Lower leg skin (tissue), 4 donors: ENCODE measurements around the gene SRP68. TPM values are rescaled to one million over a fixed set of nuclear protein-coding genes. Genes with fewer than 3 reads are reported as not detected.
A peak's percentile ranks its signal among the peaks of the same experiment; 100 is the strongest.

Source experiments
- DNase-seq, 2 donors: peaks; one replicate each; pipeline ENCODE4 v3.0.0-alpha.2; 2019; ENCODE audit warnings: low spot score in 2 of 2
- H3K4me3 ChIP-seq: fragments of 200-600 bp; sonication (generic); 2 replicates; pipeline ENCODE4 v1.5.1; 2017; ENCODE audit warnings: mild to moderate bottlenecking, low read depth; ENCODE audit not compliant: poor library complexity, severe bottlenecking
- POLR2A ChIP-seq, 2 donors: fragments of 450-650 bp; IDR thresholded peaks; one replicate each; pipeline ENCODE4 v1.6.1; 2016 to 2017; ENCODE audit warnings: antibody characterized with exemption in 2 of 2, mild to moderate bottlenecking in 1 of 2, moderate library complexity in 1 of 2
- WGBS, 2 donors: methylation state at CpG; one replicate each; pipeline ENCODE4 v1.1.5; 2018; 5-methylcytosine and 5-hydroxymethylcytosine counted together
- intact Hi-C: fragments of 100-400 bp; cut with DNase I; formaldehyde crosslinking; loops from one replicate; pipeline ENCODE4 v1.15.0; 2023; ENCODE audit warnings: low total_unique reads
- total RNA-seq, 4 donors: library from RNA; depleted of rRNA; stranded (reverse); fragments of >200 nt; gene quantifications; one replicate each; pipeline ENCODE4 v1.1.0, GENCODE V29; 2016
- TF ChIP-seq, protein P1 (sequence below), 3 donors: fragments of 450-650 bp; IDR thresholded peaks; one replicate each; pipeline ENCODE4 v1.5.1; 2016; ENCODE audit warnings: antibody characterized with exemption in 3 of 3, mild to moderate bottlenecking in 3 of 3, moderate library complexity in 2 of 3

Gene SRP68
- total RNA-seq, 4 donors from 2014 or later, result 67.2 to 76.5 (median 72.3) TPM

DNA sequence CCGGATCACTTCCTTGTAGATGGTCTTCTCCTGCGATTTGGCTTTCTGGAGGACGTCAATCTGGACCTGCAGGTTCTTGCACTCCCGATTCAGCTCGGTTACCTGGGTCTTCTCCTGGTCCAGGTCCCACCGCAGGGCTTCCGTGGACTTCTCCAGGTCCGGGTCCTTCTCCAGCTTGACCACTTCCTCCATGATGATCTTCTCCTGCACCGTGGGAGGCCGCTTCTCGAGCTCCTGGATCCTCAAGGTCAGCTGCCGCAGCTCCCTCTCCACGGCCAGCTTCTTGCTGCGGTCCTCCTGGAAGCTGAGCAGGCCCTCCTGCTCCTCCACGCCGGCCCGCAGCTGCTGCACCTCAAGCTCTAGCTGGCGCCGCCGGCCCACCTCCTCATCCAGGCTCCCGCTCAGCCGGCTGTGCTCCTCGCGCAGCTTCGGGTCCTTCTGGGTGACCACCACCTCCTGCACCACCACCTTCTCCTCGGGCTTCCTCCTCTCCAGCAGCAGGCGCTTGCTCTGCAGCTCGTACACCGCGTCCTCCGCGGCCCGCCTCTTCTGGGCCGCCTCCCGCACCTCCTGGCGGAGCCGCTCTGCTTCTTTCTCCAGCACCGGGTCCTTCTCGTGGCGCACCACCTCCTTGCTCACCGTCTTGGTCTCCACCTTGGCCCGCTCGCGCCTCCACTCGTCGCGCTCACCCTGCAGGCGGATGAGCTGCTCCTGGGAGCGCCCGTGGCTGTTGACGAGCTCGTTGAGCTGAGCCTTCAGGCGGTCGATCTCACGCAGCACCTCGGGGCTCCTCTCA, 63.5 kb downstream of the SRP68 start:
- WGBS, 2 donors, result 93% methylated on average over 56 of the region's 56 CpGs
- intact Hi-C loops, result loop anchor here (5.0 kb wide), 1 partner anchor 102 kb away; no protein-coding TSS in a partner anchor
- no peak for DNase-seq

DNA sequence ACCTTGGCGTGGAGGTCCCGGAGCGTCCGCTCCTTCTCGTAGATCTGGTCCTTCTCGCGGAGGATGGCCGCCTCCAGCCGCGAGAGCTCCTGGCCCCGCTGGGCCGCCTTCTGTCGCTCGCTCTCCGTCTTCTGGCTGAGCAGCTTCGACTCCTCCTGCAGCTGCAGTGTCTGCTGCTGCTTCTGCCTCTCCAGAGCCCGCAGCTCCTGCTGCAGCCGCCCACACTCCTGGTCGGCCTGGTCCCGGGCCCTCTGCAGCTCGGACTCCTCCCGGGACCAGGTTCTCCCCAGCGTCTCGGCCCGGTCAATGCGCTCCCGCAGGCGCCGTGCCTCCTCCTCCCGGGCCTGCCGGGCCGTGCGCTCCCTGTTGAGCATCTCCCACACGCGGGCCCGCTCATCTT, 64.1 kb downstream of the SRP68 start:
- no peak overlapping the region for H3K4me3 ChIP-seq
- DNase-seq, result no peak
- 89 to 95% methylated on average over 36 of the region's 36 CpGs for WGBS, 2 donors
- intact Hi-C loops, result loop anchor here (5.0 kb wide), 1 partner anchor 101 kb away; no protein-coding TSS in a partner anchor
- no peak for TF ChIP-seq POLR2A (IDR thresholded peaks at IDR 0.05)
- TF ChIP-seq, protein P1, sequence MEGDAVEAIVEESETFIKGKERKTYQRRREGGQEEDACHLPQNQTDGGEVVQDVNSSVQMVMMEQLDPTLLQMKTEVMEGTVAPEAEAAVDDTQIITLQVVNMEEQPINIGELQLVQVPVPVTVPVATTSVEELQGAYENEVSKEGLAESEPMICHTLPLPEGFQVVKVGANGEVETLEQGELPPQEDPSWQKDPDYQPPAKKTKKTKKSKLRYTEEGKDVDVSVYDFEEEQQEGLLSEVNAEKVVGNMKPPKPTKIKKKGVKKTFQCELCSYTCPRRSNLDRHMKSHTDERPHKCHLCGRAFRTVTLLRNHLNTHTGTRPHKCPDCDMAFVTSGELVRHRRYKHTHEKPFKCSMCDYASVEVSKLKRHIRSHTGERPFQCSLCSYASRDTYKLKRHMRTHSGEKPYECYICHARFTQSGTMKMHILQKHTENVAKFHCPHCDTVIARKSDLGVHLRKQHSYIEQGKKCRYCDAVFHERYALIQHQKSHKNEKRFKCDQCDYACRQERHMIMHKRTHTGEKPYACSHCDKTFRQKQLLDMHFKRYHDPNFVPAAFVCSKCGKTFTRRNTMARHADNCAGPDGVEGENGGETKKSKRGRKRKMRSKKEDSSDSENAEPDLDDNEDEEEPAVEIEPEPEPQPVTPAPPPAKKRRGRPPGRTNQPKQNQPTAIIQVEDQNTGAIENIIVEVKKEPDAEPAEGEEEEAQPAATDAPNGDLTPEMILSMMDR (IDR thresholded peaks at IDR 0.05), result no peak

More for the DNA sequence above, 63.5 kb downstream of the SRP68 start:
- no peak overlapping the region for H3K4me3 ChIP-seq
- TF ChIP-seq, protein P1 (IDR thresholded peaks at IDR 0.05), result no peak
- TF ChIP-seq POLR2A (IDR thresholded peaks at IDR 0.05), result no peak

DNA sequence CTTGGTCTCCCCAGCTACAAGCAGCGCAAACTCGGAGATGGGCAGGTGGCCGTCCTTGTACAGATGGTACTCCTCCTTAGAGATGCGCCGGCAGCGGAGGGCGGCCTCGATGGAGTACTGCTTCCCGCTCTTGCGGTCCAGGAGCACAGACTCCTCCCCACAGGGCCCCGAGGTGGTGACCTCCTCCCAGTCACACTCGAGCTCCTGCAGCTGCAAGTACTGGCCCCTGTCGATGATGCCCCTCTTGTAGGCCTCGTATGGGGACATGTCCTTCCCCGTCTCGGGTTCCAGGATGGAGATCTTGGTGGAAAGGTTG, 64.5 kb downstream of the SRP68 start:
- no peak overlapping the region for H3K4me3 ChIP-seq
- TF ChIP-seq, protein P1 (IDR thresholded peaks at IDR 0.05), result no peak
- no peak for TF ChIP-seq POLR2A (IDR thresholded peaks at IDR 0.05)
- intact Hi-C loops, result loop anchor here (5.0 kb wide), 1 partner anchor 101 kb away; no protein-coding TSS in a partner anchor
- DNase-seq, result no peak
- 81 to 86% methylated on average over 16 of the region's 16 CpGs for WGBS, 2 donors

DNA sequence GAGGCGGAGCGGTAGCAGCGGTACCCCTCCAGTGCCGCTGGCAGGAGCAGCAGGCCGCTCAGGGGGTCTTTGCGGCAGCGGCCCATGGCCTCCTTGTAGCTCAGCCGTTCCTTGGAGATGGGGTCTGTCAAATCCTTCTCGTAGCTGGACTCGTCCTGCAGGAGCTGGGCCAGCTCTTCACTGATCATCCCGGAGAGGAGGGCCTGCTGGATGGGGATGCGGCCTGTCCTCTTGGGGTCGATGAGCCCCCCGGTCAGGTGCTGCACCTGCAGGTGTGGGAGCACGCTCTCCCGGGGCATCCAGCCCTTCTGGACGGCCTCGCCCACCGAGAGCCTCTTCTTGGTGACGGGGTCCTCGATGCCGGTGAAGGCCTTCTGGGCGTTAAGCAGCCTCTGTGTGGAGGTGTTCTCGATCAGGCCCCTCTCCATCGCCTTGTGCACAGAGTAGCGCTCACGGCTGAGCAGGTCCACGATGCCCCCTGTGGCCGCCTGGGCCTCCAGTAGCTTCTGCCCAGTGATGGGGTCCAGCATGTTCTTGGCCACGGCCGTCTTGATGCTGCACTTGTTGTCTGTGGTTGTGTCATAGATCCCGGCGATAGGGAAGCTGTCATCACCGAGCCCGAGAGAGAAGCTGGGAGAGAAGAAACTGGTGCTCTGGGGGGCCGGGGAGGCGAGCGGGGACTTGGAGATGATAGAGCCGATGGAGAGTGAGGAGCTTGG, 65.0 kb downstream of the SRP68 start:
- H3K4me3 ChIP-seq, result no peak overlapping the region
- 89 to 92% methylated on average over 36 to 37 of the region's 39 CpGs for WGBS, 2 donors
- DNase-seq, result no peak
- intact Hi-C loops, result loop anchor here (5.0 kb wide), 1 partner anchor 100 kb away; no protein-coding TSS in a partner anchor
- no peak for TF ChIP-seq POLR2A (IDR thresholded peaks at IDR 0.05)
- TF ChIP-seq, protein P1 (IDR thresholded peaks at IDR 0.05), result no peak

DNA sequence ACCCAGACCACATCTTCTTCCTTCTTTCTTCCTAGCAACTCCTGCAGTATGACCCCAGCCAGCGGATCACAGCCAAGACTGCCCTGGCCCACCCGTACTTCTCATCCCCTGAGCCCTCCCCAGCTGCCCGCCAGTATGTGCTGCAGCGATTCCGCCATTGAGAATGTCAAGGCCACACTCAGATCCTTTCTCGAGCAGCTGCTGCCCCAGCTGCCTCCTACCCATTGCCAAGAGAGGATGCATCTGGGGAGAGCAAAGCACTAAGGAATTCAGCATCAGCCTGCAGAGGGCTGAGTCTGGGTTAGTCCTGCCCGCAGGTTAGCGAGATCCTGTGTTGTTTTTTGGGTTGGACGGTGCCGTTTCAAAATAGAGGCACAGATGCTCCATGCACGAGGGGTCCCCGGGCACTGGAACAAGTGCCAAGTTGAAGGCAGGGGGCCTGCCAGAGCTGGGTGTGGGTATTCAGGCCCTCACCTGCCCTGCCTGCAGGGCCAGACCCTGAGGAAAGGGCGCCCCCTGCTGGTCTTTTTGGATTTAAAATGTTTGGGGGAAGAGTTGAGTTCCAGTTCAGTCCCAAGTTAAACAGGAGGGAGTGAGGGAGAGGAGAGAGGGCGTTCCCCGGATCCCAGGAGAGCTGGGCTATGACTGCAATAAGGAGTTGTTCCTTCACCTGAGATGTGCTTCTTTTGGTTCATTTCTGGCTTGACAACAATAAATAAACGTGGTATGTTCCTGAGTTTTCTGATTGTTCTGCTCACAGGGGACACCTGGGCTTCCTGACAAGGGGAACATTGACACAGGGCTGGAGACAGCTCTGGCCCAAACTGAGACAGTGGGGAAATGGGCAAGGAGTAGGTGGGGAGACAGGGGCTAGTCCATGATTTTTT, 66.8 kb downstream of the SRP68 start:
- DNase-seq, result peak; percentile 74 to 95
- WGBS, 2 donors, result 41% methylated on average over 15 to 16 of the region's 16 CpGs
- intact Hi-C loops, result loop anchor here (5.0 kb wide), 1 partner anchor 98 kb away; no protein-coding TSS in a partner anchor
- H3K4me3 ChIP-seq, result no peak overlapping the region
- TF ChIP-seq, protein P1 (IDR thresholded peaks at IDR 0.05), result peak in 1 of 3 donors; percentile 42
- no peak for TF ChIP-seq POLR2A (IDR thresholded peaks at IDR 0.05)
